ENCODE measurements around the gene S100A6.
"Not testable (repeated sequence)": the region's sequence is repeated elsewhere in the genome, so short reads cannot be mapped to it uniquely, and the experiment has no call there.

Gene S100A6

GRCh38 chr1:153527023-153527682, 8.6 kb downstream of the S100A6 start:
- no peak for TF ChIP-seq CTCF (IDR thresholded peaks at IDR 0.05; ENCODE audit: control insufficient read depth, insufficient read depth, low read depth, low read length, missing control alignments)
- no peak overlapping the region for H3K4me3 ChIP-seq (ENCODE audit: control insufficient read depth, low read depth, low read length)
- no peak for DNase-seq (ENCODE audit: low read depth)

GRCh38 chr1:153526132-153526543, 9.7 kb downstream of the S100A6 start:
- no peak for DNase-seq (ENCODE audit: low read depth)
- H3K4me3 ChIP-seq (ENCODE audit: control insufficient read depth, low read depth, low read length): no peak overlapping the region

GRCh38 chr1:153525088-153525728, 10.6 kb downstream of the S100A6 start:
- no peak overlapping the region for H3K4me3 ChIP-seq (ENCODE audit: control insufficient read depth, low read depth, low read length)
- no peak for DNase-seq (ENCODE audit: low read depth)
- TF ChIP-seq CTCF (IDR thresholded peaks at IDR 0.05; ENCODE audit: control insufficient read depth, insufficient read depth, low read depth, low read length, missing control alignments): peak; percentile 2

More at GRCh38 chr1:153526132-153526543, 9.7 kb downstream of the S100A6 start:
- TF ChIP-seq CTCF (IDR thresholded peaks at IDR 0.05; ENCODE audit: control insufficient read depth, insufficient read depth, low read depth, low read length, missing control alignments): no peak

- DNase-seq (ENCODE audit: low read depth); H3K4me3 ChIP-seq (ENCODE audit: control insufficient read depth, low read depth, low read length): not testable (repeated sequence)
Observed at GRCh38 chr1:153522353-153523048, 13.3 kb downstream of the S100A6 start.

- DNase-seq (ENCODE audit: low read depth); H3K4me3 ChIP-seq (ENCODE audit: control insufficient read depth, low read depth, low read length): not testable (repeated sequence)
Observed at GRCh38 chr1:153521808-153522207, 14.0 kb downstream of the S100A6 start.

- H3K4me3 ChIP-seq (ENCODE audit: control insufficient read depth, low read depth, low read length): no peak overlapping the region
- DNase-seq (ENCODE audit: low read depth): no peak
- TF ChIP-seq CTCF (IDR thresholded peaks at IDR 0.05; ENCODE audit: control insufficient read depth, insufficient read depth, low read depth, low read length, missing control alignments): no peak
Observed at GRCh38 chr1:153520818-153521476, 14.8 kb downstream of the S100A6 start.

GRCh38 chr1:153520137-153520691, 15.6 kb downstream of the S100A6 start:
- H3K4me3 ChIP-seq (ENCODE audit: control insufficient read depth, low read depth, low read length); DNase-seq (ENCODE audit: low read depth): not testable (repeated sequence)

GRCh38 chr1:153519242-153519641, 16.5 kb downstream of the S100A6 start:
- DNase-seq (ENCODE audit: low read depth): no peak
- no peak overlapping the region for H3K4me3 ChIP-seq (ENCODE audit: control insufficient read depth, low read depth, low read length)
- TF ChIP-seq CTCF (IDR thresholded peaks at IDR 0.05; ENCODE audit: control insufficient read depth, insufficient read depth, low read depth, low read length, missing control alignments): no peak
